Activated CD8-positive, alpha-beta memory T cell treated with anti-CD3 and anti-CD28 coated beads, Interleukin-2, amount 50 U/mL, for 1 hour (primary cell): ENCODE data around the gene DDX20.

Source experiments
- DNase-seq: peaks from one replicate; pipeline ENCODE4 v3.0.0-alpha.2; 2020; ENCODE audit errors: extremely low read depth

DDX20 gene, protein sequence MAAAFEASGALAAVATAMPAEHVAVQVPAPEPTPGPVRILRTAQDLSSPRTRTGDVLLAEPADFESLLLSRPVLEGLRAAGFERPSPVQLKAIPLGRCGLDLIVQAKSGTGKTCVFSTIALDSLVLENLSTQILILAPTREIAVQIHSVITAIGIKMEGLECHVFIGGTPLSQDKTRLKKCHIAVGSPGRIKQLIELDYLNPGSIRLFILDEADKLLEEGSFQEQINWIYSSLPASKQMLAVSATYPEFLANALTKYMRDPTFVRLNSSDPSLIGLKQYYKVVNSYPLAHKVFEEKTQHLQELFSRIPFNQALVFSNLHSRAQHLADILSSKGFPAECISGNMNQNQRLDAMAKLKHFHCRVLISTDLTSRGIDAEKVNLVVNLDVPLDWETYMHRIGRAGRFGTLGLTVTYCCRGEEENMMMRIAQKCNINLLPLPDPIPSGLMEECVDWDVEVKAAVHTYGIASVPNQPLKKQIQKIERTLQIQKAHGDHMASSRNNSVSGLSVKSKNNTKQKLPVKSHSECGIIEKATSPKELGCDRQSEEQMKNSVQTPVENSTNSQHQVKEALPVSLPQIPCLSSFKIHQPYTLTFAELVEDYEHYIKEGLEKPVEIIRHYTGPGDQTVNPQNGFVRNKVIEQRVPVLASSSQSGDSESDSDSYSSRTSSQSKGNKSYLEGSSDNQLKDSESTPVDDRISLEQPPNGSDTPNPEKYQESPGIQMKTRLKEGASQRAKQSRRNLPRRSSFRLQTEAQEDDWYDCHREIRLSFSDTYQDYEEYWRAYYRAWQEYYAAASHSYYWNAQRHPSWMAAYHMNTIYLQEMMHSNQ

GRCh38 chr1:111755331-111756123 is at the start of gene DDX20:
Gene DDX20, plus strand, starts transcription at chr1:111755901. Its CDS starts 24 bp downstream, at chr1:111755925.
- DNase-seq, result peak; percentile 81

DNA sequence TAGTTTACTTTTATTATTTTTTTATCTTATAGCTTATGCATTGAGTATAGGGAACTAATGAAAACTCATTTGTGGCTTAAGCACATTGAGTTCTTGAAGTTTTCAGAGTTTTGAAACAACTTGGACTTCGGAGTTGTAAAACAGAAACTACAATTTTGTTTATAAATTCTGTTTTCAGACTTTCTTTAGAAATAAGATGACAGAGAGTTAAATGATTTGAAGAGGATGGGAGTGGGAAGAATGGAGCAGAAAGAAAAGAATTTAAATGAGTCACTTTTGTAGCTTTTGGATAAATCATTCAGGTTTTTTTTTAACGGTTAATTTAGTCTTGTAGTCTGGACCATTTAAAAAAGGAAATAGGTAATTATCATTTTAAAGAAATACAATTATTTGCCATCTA is 48.8 kb upstream of the DDX20 start:
- DNase-seq, result no peak

DNA sequence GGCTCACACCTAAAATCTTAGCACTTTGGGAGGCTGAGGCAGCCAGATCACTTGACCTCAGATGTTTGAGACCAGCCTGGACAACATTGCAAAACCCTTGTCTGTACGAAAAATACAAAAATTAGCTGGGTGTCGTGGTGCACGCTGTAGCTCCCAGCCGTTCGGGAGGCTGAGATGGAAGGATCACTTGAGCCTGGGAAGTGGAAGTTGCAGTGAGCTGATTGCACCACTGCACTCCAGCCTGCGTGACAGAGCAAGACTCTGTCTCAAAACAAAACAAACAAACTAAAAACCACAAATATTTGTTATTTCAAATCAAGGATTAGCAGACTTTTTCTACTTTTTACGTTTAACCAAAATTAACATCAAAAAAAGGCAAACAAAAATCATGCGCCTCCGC is 47.8 kb upstream of the DDX20 start:
- DNase-seq, result no peak

- DNase-seq, result no peak
Observed at GRCh38 chr1:111709986-111710385, 45.7 kb upstream of the DDX20 start.

DNA sequence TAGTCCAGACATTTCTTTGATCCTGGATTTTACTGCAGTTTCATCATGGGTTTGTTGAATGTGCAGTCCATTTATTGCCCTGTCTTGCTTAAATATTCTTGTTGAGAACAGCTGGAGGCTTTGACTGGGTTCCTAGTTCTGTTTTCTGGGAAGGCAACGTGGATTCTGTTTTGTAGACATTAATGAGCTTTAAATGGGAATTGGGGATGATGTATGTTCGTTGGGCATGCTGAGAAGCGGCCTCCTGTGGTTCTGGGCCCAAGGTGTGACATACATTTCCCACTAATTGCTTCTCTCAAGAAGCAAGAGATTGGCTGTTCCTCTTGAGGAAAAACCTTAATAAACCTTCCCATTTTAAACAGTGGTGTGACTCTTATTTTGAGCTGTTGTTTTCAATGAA is 39.4 kb upstream of the DDX20 start:
- DNase-seq, result no peak

GRCh38 chr1:111717450-111717849 is 38.3 kb upstream of the DDX20 start:
- DNase-seq, result no peak

DNA sequence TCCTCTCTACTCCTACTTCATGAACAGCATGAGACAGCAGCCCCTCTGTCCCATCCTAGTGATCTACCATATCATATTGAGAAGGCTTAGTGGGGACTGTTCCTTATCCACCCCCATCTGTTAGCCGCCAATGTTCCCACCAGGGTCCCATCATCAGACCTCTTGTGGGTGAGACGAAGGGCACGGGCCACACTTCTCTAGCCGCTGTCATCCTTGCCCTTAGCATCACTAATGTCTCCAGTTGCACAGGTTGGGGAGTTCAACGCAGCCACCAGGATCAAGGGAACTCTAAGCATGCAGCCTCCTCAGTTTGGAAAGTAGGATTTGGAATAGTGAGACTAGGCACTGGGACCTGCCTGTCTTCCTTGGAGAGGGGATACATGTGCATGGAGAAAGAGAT is 36.6 kb upstream of the DDX20 start:
- no peak for DNase-seq

DNA sequence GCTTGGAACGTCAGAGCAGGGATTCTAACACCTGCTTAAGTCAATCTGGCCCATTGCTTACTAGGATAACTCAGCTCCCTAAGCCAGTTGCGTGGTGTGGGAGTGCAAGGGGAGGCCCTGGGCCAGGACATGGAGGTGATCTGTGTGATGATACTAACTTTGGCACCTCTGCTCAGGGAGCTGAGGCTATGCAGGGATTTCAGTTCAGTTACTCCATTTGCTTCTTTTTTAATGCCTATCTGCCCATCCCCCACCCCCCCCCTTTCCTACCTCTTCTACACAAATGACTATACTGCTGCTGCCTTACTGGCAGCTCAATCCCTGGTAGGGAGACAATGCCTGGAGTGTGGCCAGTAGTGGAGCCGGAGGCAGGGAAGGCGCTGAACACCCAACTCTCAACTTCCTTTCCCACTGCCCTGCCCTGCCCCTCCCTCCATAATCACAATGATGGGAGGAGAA is 36.0 kb upstream of the DDX20 start:
- no peak for DNase-seq

GRCh38 chr1:111720274-111720976 is 35.3 kb upstream of the DDX20 start:
- no peak for DNase-seq

- DNase-seq, result no peak
Observed at GRCh38 chr1:111720977-111721786, 34.5 kb upstream of the DDX20 start.

- DNase-seq, result no peak
Observed at GRCh38 chr1:111723091-111723806, 32.5 kb upstream of the DDX20 start.

DNA sequence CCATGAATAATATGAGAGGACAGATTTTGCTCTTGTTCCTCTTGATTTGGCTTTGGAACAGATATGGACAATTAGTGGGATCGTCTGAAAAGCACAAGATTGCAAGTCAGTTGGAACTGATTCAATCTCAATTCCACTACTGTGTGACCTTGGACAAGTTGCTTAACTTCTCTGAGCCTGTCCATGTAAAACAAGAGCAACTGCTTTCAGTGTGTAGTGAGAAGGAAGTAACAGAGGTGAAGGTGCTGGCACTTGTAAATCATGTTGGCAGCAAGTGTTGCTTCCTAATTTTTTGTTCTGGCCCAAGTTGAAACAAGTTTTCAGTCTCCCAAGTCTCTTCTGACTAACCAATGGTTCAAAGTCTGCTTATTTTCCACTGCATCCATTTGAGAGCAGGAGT is 31.8 kb upstream of the DDX20 start:
- no peak for DNase-seq

DNA sequence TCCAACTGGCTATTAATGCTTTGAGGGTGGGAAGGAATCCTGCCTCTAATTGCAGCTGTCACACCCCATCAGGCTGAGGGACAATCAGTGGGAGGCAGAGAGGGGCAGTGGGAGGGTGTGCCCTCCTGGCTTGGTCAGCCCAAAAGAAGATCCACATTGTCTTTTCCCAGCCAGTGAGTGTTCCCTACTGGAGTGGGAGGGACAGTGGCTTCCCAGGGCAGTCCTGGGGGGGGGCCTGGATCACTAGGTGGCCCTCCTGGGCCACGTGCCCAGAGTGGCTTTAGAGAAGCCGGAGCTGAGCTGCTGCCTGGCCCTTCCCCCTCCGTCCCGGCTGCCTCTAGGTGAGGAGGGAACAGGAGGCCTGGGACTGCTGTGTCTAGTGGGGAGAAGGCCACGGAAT is 30.5 kb upstream of the DDX20 start:
- DNase-seq, result no peak

GRCh38 chr1:111727056-111727455 is 28.6 kb upstream of the DDX20 start:
- no peak for DNase-seq

GRCh38 chr1:111729271-111729921 is 26.3 kb upstream of the DDX20 start:
- no peak for DNase-seq

- no peak for DNase-seq
Observed at GRCh38 chr1:111729946-111730681, 25.6 kb upstream of the DDX20 start.

- DNase-seq, result no peak
Observed at GRCh38 chr1:111730706-111731105, 25.0 kb upstream of the DDX20 start.

- no peak for DNase-seq
Observed at GRCh38 chr1:111731956-111732355, 23.7 kb upstream of the DDX20 start.

- DNase-seq, result no peak
Observed at GRCh38 chr1:111732718-111733117, 23.0 kb upstream of the DDX20 start.
